GM19239 (cell line): ENCODE data around the gene GATA6.
"Not testable (repeated sequence)": the region's sequence is repeated elsewhere in the genome, so short reads cannot be mapped to it uniquely, and the experiment has no call there.

Experiments used
- DNase-seq: peaks from one replicate; pipeline ENCODE4 v3.0.0; 2011; ENCODE audit warnings: low spot score; ENCODE audit not compliant: insufficient read length
- FAIRE-seq: peaks from 2 replicates; lab custom pipeline; 2011; peaks lifted over from hg19 to GRCh38; lab: Jason Lieb, UNC

GATA6 gene

GRCh38 chr18:22200611-22201225 lies 31.3 kb downstream of the GATA6 start:
- DNase-seq: no peak
- FAIRE-seq: no peak

GRCh38 chr18:22203035-22203434 lies 33.6 kb downstream of the GATA6 start:
- no peak for FAIRE-seq

GRCh38 chr18:22203536-22204213 lies 34.3 kb downstream of the GATA6 start:
- DNase-seq (no peak), FAIRE-seq (no peak)

More at GRCh38 chr18:22203035-22203434, 33.6 kb downstream of the GATA6 start:
- no peak for DNase-seq

GRCh38 chr18:22204214-22204536 lies 34.8 kb downstream of the GATA6 start:
- FAIRE-seq (no peak), DNase-seq (no peak)

GRCh38 chr18:22204996-22205395 lies 35.6 kb downstream of the GATA6 start:
- no peak for FAIRE-seq
- DNase-seq: no peak

GRCh38 chr18:22207021-22207758 lies 37.8 kb downstream of the GATA6 start:
- FAIRE-seq (no peak), DNase-seq (no peak)

- FAIRE-seq (no peak), DNase-seq (no peak)
These were observed 40.9 kb downstream of the GATA6 start for GRCh38 chr18:22210311-22210754.

GRCh38 chr18:22211657-22212056 lies 42.3 kb downstream of the GATA6 start:
- no peak for DNase-seq
- FAIRE-seq: no peak

GRCh38 chr18:22213333-22213973 lies 44.1 kb downstream of the GATA6 start:
- no peak for DNase-seq
- FAIRE-seq: no peak

GRCh38 chr18:22214731-22215528 lies 45.5 kb downstream of the GATA6 start:
- DNase-seq (no peak), FAIRE-seq (no peak)

GRCh38 chr18:22218835-22219234 lies 49.4 kb downstream of the GATA6 start:
- FAIRE-seq: no peak
- no peak for DNase-seq

GRCh38 chr18:22219568-22220355 lies 50.4 kb downstream of the GATA6 start:
- FAIRE-seq: no peak

GRCh38 chr18:22220585-22220984 lies 51.2 kb downstream of the GATA6 start:
- FAIRE-seq, DNase-seq: not testable (repeated sequence)

More at GRCh38 chr18:22219568-22220355, 50.4 kb downstream of the GATA6 start:
- DNase-seq: no peak

- no peak for FAIRE-seq
- DNase-seq: no peak
These were observed 52.0 kb downstream of the GATA6 start for GRCh38 chr18:22221350-22221749.

GRCh38 chr18:22223254-22223964 lies 54.0 kb downstream of the GATA6 start:
- DNase-seq (no peak), FAIRE-seq (no peak)

GRCh38 chr18:22223965-22224322 lies 54.6 kb downstream of the GATA6 start:
- no peak for DNase-seq
- FAIRE-seq: no peak

- FAIRE-seq (no peak), DNase-seq (no peak)
These were observed 55.0 kb downstream of the GATA6 start for GRCh38 chr18:22224339-22224738.

- FAIRE-seq (no peak), DNase-seq (no peak)
These were observed 57.4 kb downstream of the GATA6 start for GRCh38 chr18:22226801-22227200.

GRCh38 chr18:22228976-22229375 lies 59.6 kb downstream of the GATA6 start:
- DNase-seq (no peak), FAIRE-seq (no peak)
